ENCODE measurements around the gene UPF2.

UPF2 gene

GRCh38 chr10:12041766-12042408 lies 722 bp downstream of the UPF2 start:
- H4K20me1 ChIP-seq (ENCODE audit: insufficient read depth, low read length): peaks cover 29% of the 10 kb centered on the region
- H3K79me2 ChIP-seq (ENCODE audit: low read length): peaks cover 57% of the 10 kb centered on the region
- H2AFZ ChIP-seq (ENCODE audit: low read depth, low read length): no peak overlapping the region; the same call in 1 of the 2 replicates
- peaks cover 15% of the 10 kb centered on the region for H3K36me3 ChIP-seq (replicated peaks; ENCODE audit: low read depth, low read length)
- peak overlapping the region; percentile 98 for H3K4me2 ChIP-seq (ENCODE audit: low read length)
- peak overlapping the region; percentile 100 for H3K27ac ChIP-seq (ENCODE audit: low read length)
- H3K27me3 ChIP-seq (ENCODE audit: low read depth, low read length): no peaks in the 10 kb centered on the region
- TF ChIP-seq, protein P1, sequence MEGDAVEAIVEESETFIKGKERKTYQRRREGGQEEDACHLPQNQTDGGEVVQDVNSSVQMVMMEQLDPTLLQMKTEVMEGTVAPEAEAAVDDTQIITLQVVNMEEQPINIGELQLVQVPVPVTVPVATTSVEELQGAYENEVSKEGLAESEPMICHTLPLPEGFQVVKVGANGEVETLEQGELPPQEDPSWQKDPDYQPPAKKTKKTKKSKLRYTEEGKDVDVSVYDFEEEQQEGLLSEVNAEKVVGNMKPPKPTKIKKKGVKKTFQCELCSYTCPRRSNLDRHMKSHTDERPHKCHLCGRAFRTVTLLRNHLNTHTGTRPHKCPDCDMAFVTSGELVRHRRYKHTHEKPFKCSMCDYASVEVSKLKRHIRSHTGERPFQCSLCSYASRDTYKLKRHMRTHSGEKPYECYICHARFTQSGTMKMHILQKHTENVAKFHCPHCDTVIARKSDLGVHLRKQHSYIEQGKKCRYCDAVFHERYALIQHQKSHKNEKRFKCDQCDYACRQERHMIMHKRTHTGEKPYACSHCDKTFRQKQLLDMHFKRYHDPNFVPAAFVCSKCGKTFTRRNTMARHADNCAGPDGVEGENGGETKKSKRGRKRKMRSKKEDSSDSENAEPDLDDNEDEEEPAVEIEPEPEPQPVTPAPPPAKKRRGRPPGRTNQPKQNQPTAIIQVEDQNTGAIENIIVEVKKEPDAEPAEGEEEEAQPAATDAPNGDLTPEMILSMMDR (IDR thresholded peaks at IDR 0.05; ENCODE audit: low read depth, low read length): no peak
- TF ChIP-seq EZH2phosphoT487 (IDR thresholded peaks at IDR 0.05; ENCODE audit: low read depth): no peak
- peak overlapping the region; percentile 97 for H3K4me3 ChIP-seq (ENCODE audit: low read length)
- peaks cover 32% of the 10 kb centered on the region for H3K4me1 ChIP-seq (ENCODE audit: low read length)
- peak overlapping the region; percentile 94 for H3K9ac ChIP-seq (ENCODE audit: low read length)
- no peaks in the 10 kb centered on the region for H3K9me3 ChIP-seq (ENCODE audit: insufficient read depth, low read length)

DNA sequence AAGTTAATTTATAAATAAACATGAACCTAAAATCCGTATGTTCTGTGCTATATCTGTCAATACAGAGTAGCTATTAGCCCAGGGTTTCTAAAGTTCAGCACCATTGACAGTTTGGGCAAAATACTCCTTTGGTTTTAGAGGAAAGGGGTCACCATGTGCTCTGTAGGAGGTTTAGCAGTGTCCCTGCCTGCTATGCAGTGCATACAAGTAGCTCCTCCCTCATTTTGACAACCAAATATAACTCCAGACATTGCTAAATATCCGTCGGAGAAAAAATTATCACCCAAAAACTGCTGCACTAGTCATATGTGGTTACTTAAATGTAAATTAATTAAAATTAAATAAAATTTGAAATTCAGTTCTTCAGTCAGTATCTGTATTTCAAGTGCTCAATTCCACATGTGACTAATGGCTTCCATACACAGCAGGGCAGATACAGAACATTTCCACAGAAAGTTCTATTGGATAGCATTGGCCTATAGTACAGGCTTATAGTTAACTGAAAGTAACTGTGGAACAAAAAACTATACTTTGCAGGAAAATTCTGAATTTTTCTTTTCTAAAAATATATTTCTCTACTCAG lies 6.4 kb downstream of the UPF2 start:
- no peak overlapping the region for H3K4me3 ChIP-seq (ENCODE audit: low read length)
- peaks cover 9% of the 10 kb centered on the region for H3K4me1 ChIP-seq (ENCODE audit: low read length)
- H2AFZ ChIP-seq (ENCODE audit: low read depth, low read length): no peak overlapping the region
- no peak overlapping the region for H3K27ac ChIP-seq (ENCODE audit: low read length)
- H3K27me3 ChIP-seq (ENCODE audit: low read depth, low read length): no peaks in the 10 kb centered on the region
- peaks cover 48% of the 10 kb centered on the region for H4K20me1 ChIP-seq (ENCODE audit: insufficient read depth, low read length)
- H3K36me3 ChIP-seq (replicated peaks; ENCODE audit: low read depth, low read length): peaks cover 21% of the 10 kb centered on the region
- no peaks in the 10 kb centered on the region for H3K9me3 ChIP-seq (ENCODE audit: insufficient read depth, low read length)
- no peak overlapping the region for H3K9ac ChIP-seq (ENCODE audit: low read length)
- peaks cover 88% of the 10 kb centered on the region for H3K79me2 ChIP-seq (ENCODE audit: low read length)
- no peak overlapping the region for H3K4me2 ChIP-seq (ENCODE audit: low read length)
- no peak for TF ChIP-seq EZH2phosphoT487 (IDR thresholded peaks at IDR 0.05; ENCODE audit: low read depth)
- TF ChIP-seq, protein P1 (IDR thresholded peaks at IDR 0.05; ENCODE audit: low read depth, low read length): no peak

DNA sequence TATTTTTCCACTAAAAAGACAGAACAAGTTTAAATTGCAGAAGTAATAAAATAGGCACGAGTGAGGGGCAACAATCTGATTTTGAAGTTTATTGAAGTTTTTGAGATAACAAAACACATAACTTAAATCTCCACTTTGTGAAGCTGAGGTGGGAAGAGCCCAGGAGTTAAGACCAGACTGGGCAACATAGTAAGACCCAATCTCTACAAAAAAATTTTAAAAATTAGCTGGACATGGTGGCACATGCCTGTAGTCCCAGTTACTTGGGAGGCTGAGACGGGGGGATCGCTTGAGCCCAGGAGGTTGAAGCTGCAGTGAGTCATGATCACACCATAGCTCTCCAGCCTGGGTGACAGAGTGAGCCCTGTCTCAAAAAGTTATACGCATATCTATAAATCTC lies 11.2 kb downstream of the UPF2 start:
- no peak for TF ChIP-seq EZH2phosphoT487 (IDR thresholded peaks at IDR 0.05; ENCODE audit: low read depth)
- TF ChIP-seq, protein P1 (IDR thresholded peaks at IDR 0.05; ENCODE audit: low read depth, low read length): no peak
- no peak overlapping the region for H2AFZ ChIP-seq (ENCODE audit: low read depth, low read length)
- H3K79me2 ChIP-seq (ENCODE audit: low read length): peaks cover 69% of the 10 kb centered on the region
- peaks cover 33% of the 10 kb centered on the region for H3K36me3 ChIP-seq (replicated peaks; ENCODE audit: low read depth, low read length)
- H3K4me1 ChIP-seq (ENCODE audit: low read length): no peaks in the 10 kb centered on the region
- H3K27ac ChIP-seq (ENCODE audit: low read length): no peak overlapping the region
- H4K20me1 ChIP-seq (ENCODE audit: insufficient read depth, low read length): peaks cover 47% of the 10 kb centered on the region
- no peak overlapping the region for H3K4me2 ChIP-seq (ENCODE audit: low read length)
- H3K27me3 ChIP-seq (ENCODE audit: low read depth, low read length): no peaks in the 10 kb centered on the region
- no peaks in the 10 kb centered on the region for H3K9me3 ChIP-seq (ENCODE audit: insufficient read depth, low read length)
- H3K4me3 ChIP-seq (ENCODE audit: low read length): no peak overlapping the region
- no peak overlapping the region for H3K9ac ChIP-seq (ENCODE audit: low read length)

DNA sequence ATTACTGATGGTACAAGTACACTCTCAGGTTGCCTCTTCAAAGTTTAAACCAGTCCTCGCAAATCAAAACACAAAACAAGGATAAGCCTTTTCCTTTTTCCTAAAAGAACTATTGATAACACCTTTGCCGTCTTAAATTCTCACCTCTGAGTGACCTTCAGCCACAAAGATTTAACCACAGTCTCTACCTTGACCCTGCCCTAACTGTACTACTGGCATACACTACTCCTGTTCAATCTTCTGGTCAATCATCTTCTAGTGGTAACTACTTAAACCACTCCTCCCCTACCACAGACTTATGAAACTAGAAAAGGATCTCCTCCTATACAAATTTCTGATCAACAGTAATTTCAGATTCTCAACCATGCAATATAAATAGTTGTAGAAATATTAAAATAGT lies 15.1 kb downstream of the UPF2 start:
- peaks cover 53% of the 10 kb centered on the region for H4K20me1 ChIP-seq (ENCODE audit: insufficient read depth, low read length)
- no peak overlapping the region for H3K4me2 ChIP-seq (ENCODE audit: low read length)
- no peak overlapping the region for H3K27ac ChIP-seq (ENCODE audit: low read length)
- H3K9me3 ChIP-seq (ENCODE audit: insufficient read depth, low read length): no peaks in the 10 kb centered on the region
- TF ChIP-seq, protein P1 (IDR thresholded peaks at IDR 0.05; ENCODE audit: low read depth, low read length): no peak
- no peak for TF ChIP-seq EZH2phosphoT487 (IDR thresholded peaks at IDR 0.05; ENCODE audit: low read depth)
- no peak overlapping the region for H3K4me3 ChIP-seq (ENCODE audit: low read length)
- peaks cover 26% of the 10 kb centered on the region for H3K36me3 ChIP-seq (replicated peaks; ENCODE audit: low read depth, low read length)
- peaks cover 74% of the 10 kb centered on the region for H3K79me2 ChIP-seq (ENCODE audit: low read length)
- H3K9ac ChIP-seq (ENCODE audit: low read length): no peak overlapping the region
- H3K27me3 ChIP-seq (ENCODE audit: low read depth, low read length): no peaks in the 10 kb centered on the region
- peaks cover 15% of the 10 kb centered on the region for H3K4me1 ChIP-seq (ENCODE audit: low read length)
- H2AFZ ChIP-seq (ENCODE audit: low read depth, low read length): no peak overlapping the region

All from OCI-LY3 (cell line).